Colonic mucosa (tissue), 4 donors: ENCODE data around the gene SPTY2D1. TPM values are rescaled to one million over a fixed set of nuclear protein-coding genes. Genes with fewer than 3 reads are reported as not detected.

ENCODE experiments used
- DNase-seq: peaks from one replicate; pipeline ENCODE4 v3.0.0-alpha.2; 2020
- H3K27ac ChIP-seq: fragments of 200-600 bp; one replicate; pipeline ENCODE4 v1.8.0; 2021
- H3K27me3 ChIP-seq: fragments of 200-600 bp; one replicate; pipeline ENCODE4 v1.8.0; 2021
- H3K36me3 ChIP-seq: fragments of 200-600 bp; one replicate; pipeline ENCODE4 v1.8.0; 2021
- H3K4me1 ChIP-seq: fragments of 200-600 bp; one replicate; pipeline ENCODE4 v1.8.0; 2021; ENCODE audit warnings: mild to moderate bottlenecking
- H3K4me3 ChIP-seq: fragments of 200-600 bp; one replicate; pipeline ENCODE4 v1.8.0; 2021
- H3K9ac ChIP-seq, 2 donors: one replicate each; pipeline ENCODE4 v1.7.0; 2013; ENCODE audit warnings: control low read depth in 2 of 2, low read depth in 2 of 2, low read length in 2 of 2
- H3K9me3 ChIP-seq: fragments of 200-600 bp; one replicate; pipeline ENCODE4 v1.8.0; 2021
- CTCF ChIP-seq: fragments of 200-600 bp; IDR thresholded peaks from one replicate; pipeline ENCODE4 v1.8.0; 2022; ENCODE audit warnings: antibody characterized with exemption, mild to moderate bottlenecking
- intact Hi-C: fragments of 100-400 bp; cut with DNase I; formaldehyde crosslinking; loops from one replicate; pipeline ENCODE4 v1.14.1; 2022
- total RNA-seq, 2 donors: library from RNA; stranded (reverse); fragmentation: NEBNext Ultra II Directional in 1 of 2; extraction: Animal tissue kit (Norgen Biotek cat#: 25700) in 1 of 2; gene quantifications; one replicate each; pipeline ENCODE4 v1.2.1, GENCODE V29; 2021
- donor health status: healthy.
- donor health status: DM: no; HTN: no; CAD: no.
- donor health status: DM: no; HTN: no; CAD: no.

The SPTY2D1 gene
- total RNA-seq, 2 donors from 2014 or later = 21.9 to 22.6 TPM

- Histone ChIP-seq H3K27me3 (no peaks in the 10 kb centered on the region), H3K9ac (peak within 1 kb of the TSS; percentile 83 to 92), H3K36me3 (no peaks in the 10 kb centered on the region), H3K27ac (peak within 1 kb of the TSS; percentile 75), H3K4me1 (peaks cover 4% of the 10 kb centered on the region), H3K9me3 (no peaks in the 10 kb centered on the region), H3K4me3 (peak within 1 kb of the TSS; percentile 82)
- no peak for TF ChIP-seq CTCF
- peak; percentile 92 for DNase-seq
- intact Hi-C loops = loop anchor here (5.0 to 10.0 kb wide), 2 partner anchors 46 to 61 kb away; partner anchors contain the start of genes SPTY2D1 and TSG101
These were observed 45.6 kb downstream of the SPTY2D1 start, which contains the start of gene UEVLD for GRCh38 chr11:18588297-18589252. UEVLD (minus strand) TSS chr11:18588734; CDS start chr11:18588654, 80 bp downstream.

- TF ChIP-seq CTCF = no peak
- Histone ChIP-seq H3K4me1 (no peaks in the 10 kb centered on the region), H3K9me3 (no peaks in the 10 kb centered on the region), H3K36me3 (no peaks in the 10 kb centered on the region), H3K27ac (no peak overlapping the region), H3K27me3 (no peaks in the 10 kb centered on the region), H3K9ac (no peak overlapping the region), H3K4me3 (no peak overlapping the region)
- DNase-seq = no peak
- intact Hi-C loops = loop anchor here (10.0 kb wide), 1 partner anchor 53 kb away; the partner anchor contains the start of gene SPTY2D1
These were observed 52.3 kb downstream of the SPTY2D1 start for GRCh38 chr11:18581825-18582224.

- Histone ChIP-seq H3K4me3 (no peak overlapping the region), H3K9me3 (no peaks in the 10 kb centered on the region), H3K27me3 (no peaks in the 10 kb centered on the region), H3K36me3 (no peaks in the 10 kb centered on the region), H3K4me1 (no peaks in the 10 kb centered on the region), H3K27ac (peak overlapping the region; percentile 32), H3K9ac (peak overlapping the region in 1 of 2 donors; percentile 2)
- no peak for DNase-seq
- intact Hi-C loops = loop anchor here (10.0 kb wide), 1 partner anchor 55 kb away; the partner anchor contains the start of gene SPTY2D1
- TF ChIP-seq CTCF = no peak
These were observed 53.9 kb downstream of the SPTY2D1 start for GRCh38 chr11:18580113-18580766.

- no peak overlapping the region for H3K4me3 ChIP-seq
- no peaks in the 10 kb centered on the region for H3K4me1 ChIP-seq
- peak overlapping the region; percentile 32 for H3K27ac ChIP-seq
- intact Hi-C loops = no loop called here
- H3K36me3 ChIP-seq = no peaks in the 10 kb centered on the region
- TF ChIP-seq CTCF = no peak
- H3K27me3 ChIP-seq = no peaks in the 10 kb centered on the region
- DNase-seq = peak; percentile 82
- H3K9ac ChIP-seq = peak overlapping the region in 1 of 2 donors; percentile 59
- H3K9me3 ChIP-seq = no peaks in the 10 kb centered on the region
These were observed 55.1 kb downstream of the SPTY2D1 start for GRCh38 chr11:18578975-18579598.

- H3K27me3 ChIP-seq = no peaks in the 10 kb centered on the region
- H3K4me3 ChIP-seq = no peak overlapping the region
- H3K4me1 ChIP-seq = no peaks in the 10 kb centered on the region
- H3K36me3 ChIP-seq = no peaks in the 10 kb centered on the region
- H3K9me3 ChIP-seq = no peaks in the 10 kb centered on the region
- no peak for TF ChIP-seq CTCF
- no peak overlapping the region for H3K9ac ChIP-seq
- no peak for DNase-seq
- intact Hi-C loops = no loop called here
- peak overlapping the region; percentile 33 for H3K27ac ChIP-seq
These were observed 58.8 kb downstream of the SPTY2D1 start for GRCh38 chr11:18575361-18575760.
